Measurements from ENCODE around the gene HK1. TPM values are rescaled to one million over a fixed set of nuclear protein-coding genes. Genes with fewer than 3 reads are reported as not detected.
A peak's percentile ranks its signal among the peaks of the same experiment; 100 is the strongest.

The HK1 gene
- total RNA-seq, 2 donors from 2014 or later, result 73.3 to 83.3 TPM

DNA sequence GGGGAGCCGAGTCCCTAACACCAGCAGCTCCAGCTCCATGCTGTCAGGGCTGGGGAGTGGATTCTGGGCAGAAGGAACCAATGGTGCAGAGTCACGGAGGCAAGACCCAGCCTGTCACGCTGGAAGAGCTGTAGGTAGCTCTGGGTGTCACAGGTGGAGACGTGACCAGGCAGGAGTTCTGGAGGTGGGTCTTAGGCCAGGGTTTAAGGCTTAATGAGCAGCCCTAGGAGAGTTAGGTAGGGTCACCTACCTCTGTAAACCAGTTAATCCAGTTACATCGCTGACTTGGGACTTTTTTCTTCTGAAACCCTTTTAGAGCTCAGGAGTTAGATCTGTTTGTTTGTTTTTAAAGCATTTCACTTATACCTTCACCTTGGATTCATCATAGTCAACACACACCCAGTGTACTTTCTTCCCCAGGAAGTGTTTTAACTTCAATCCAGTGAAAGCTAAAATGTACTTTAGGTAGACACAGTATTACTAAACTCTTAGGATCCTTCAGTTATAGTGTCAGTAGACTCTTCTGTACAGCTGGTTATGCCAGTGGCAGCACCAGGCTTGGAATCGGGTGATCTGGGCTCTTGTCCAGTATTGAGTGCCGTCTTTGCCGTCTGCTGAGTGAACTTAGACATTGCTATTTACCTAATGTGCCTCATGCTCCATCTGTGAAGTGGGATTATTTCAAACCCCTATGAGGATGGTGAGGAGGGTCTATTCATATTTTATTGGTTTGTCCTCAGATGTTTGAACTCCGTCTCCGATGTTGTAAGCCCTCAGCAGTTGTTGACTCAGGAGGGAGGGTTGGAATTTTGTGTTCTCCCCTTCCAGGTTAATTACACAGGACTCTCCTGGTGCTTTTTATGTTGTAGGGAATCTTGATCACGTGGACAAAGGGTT lies 107.4 kb downstream of the HK1 start:
- Histone ChIP-seq H3K9ac (ENCODE audit: low read depth in 2 of 2, low read length in 2 of 2) (no peak overlapping the region), H3K9me3 (no peaks in the 10 kb centered on the region), H3K27me3 (no peaks in the 10 kb centered on the region), H3K36me3 (peaks cover 3% of the 10 kb centered on the region), H3K27ac (peak overlapping the region; percentile 47), H3K4me1 (peaks cover 3% of the 10 kb centered on the region), H3K4me3 (no peak overlapping the region)
- TF ChIP-seq, protein P1, sequence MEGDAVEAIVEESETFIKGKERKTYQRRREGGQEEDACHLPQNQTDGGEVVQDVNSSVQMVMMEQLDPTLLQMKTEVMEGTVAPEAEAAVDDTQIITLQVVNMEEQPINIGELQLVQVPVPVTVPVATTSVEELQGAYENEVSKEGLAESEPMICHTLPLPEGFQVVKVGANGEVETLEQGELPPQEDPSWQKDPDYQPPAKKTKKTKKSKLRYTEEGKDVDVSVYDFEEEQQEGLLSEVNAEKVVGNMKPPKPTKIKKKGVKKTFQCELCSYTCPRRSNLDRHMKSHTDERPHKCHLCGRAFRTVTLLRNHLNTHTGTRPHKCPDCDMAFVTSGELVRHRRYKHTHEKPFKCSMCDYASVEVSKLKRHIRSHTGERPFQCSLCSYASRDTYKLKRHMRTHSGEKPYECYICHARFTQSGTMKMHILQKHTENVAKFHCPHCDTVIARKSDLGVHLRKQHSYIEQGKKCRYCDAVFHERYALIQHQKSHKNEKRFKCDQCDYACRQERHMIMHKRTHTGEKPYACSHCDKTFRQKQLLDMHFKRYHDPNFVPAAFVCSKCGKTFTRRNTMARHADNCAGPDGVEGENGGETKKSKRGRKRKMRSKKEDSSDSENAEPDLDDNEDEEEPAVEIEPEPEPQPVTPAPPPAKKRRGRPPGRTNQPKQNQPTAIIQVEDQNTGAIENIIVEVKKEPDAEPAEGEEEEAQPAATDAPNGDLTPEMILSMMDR (IDR thresholded peaks at IDR 0.05), result no peak
- intact Hi-C loops (cut with DNase I), result loop anchor here (10.0 kb wide), 1 partner anchor 71 kb away; no protein-coding TSS in a partner anchor
- DNase-seq, result no peak

DNA sequence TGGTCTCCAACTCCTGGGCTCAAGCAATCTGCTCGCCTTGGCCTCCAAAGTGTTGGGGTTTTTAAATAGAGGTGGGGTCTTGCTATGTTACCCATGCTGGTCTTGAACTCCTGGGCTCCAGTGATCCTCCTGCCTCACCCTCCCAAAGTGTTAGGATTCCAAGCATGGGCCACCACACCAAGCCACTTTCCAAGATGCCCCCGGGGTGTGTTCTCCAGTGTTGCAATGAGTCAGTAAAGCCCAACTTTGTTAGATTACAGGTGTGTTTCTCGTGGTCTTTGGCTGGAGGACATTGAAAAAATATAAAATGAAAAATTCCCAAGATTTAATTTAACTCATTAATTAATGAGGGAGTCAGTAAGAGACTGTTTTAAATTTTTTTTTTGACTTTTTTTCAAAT lies 109.2 kb downstream of the HK1 start:
- Histone ChIP-seq H3K27me3 (no peaks in the 10 kb centered on the region), H3K9ac (ENCODE audit: low read depth in 2 of 2, low read length in 2 of 2) (no peak overlapping the region), H3K4me1 (peaks cover 3% of the 10 kb centered on the region), H3K9me3 (no peaks in the 10 kb centered on the region), H3K4me3 (no peak overlapping the region), H3K36me3 (peaks cover 3% of the 10 kb centered on the region), H3K27ac (no peak overlapping the region)
- TF ChIP-seq, protein P1 (IDR thresholded peaks at IDR 0.05), result no peak
- DNase-seq, result no peak
- intact Hi-C loops (cut with DNase I), result loop anchor here (10.0 kb wide), 1 partner anchor 73 kb away; no protein-coding TSS in a partner anchor

DNA sequence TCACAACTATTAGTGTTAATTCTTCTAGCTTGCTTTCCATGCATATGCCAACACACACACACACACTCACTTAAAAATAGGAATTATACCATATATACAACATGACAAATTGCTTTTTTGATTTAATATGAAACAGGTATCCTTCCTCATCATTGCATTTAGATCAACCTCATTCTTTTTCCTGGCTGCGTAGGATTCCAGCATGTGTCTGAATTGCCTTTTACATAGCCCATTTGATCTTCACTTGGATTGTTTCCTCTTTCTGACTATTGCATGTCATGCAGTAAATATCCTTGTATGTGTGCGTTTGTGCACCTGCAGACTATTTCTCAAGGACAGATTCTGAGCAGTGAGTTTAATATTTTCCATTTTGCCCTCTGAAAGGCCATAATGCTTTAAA lies 110.2 kb downstream of the HK1 start:
- Histone ChIP-seq H3K9ac (ENCODE audit: low read depth in 2 of 2, low read length in 2 of 2) (no peak overlapping the region), H3K9me3 (no peaks in the 10 kb centered on the region), H3K27me3 (no peaks in the 10 kb centered on the region), H3K4me3 (no peak overlapping the region), H3K36me3 (no peaks in the 10 kb centered on the region), H3K27ac (no peak overlapping the region), H3K4me1 (peaks cover 3% of the 10 kb centered on the region)
- TF ChIP-seq, protein P1 (IDR thresholded peaks at IDR 0.05), result no peak
- no peak for DNase-seq
- intact Hi-C loops (cut with DNase I), result loop anchor here (10.0 kb wide), 1 partner anchor 74 kb away; no protein-coding TSS in a partner anchor

DNA sequence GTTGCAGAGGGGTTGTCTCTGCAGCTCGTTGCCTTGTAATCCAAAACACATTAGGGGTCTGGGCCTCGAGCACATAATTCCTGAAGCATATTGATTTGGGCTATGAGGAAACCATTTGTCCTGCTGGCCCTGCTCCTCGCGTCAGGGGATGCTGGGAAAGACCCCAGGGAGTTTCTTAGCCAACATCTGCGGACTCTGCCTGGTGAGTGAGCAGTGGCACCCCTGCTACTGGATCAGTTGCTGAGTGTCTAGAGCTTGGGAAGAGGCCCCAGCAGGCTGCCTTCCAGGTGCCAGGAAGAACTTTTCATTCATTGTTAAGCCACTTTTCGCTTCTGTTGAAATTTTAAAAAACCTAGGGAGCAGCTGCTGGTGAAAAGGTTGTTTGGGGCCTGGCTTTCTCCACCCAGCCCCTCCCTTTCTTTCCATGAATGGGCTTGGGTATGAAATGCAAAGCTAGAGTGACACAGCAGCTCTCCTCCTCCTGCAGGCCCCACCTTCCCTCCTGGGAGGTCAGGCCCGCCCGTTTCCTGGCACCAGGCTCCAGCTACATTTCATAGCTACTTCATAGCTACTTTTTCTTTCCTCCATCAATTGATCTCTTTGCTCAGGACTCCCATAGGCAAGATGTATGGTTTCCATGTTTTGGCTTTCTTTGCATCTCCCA lies 111.7 kb downstream of the HK1 start:
- no peak overlapping the region for H3K9ac ChIP-seq (ENCODE audit: low read depth in 2 of 2, low read length in 2 of 2)
- H3K4me3 ChIP-seq, result no peak overlapping the region
- H3K36me3 ChIP-seq, result no peaks in the 10 kb centered on the region
- DNase-seq, result no peak
- H3K9me3 ChIP-seq, result no peaks in the 10 kb centered on the region
- H3K27me3 ChIP-seq, result no peaks in the 10 kb centered on the region
- TF ChIP-seq, protein P1 (IDR thresholded peaks at IDR 0.05), result no peak
- H3K4me1 ChIP-seq, result peaks cover 3% of the 10 kb centered on the region
- intact Hi-C loops (cut with DNase I), result loop anchor here (2.0 to 10.0 kb wide), 2 partner anchors 75 to 151 kb away; no protein-coding TSS in a partner anchor
- H3K27ac ChIP-seq, result no peak overlapping the region

DNA sequence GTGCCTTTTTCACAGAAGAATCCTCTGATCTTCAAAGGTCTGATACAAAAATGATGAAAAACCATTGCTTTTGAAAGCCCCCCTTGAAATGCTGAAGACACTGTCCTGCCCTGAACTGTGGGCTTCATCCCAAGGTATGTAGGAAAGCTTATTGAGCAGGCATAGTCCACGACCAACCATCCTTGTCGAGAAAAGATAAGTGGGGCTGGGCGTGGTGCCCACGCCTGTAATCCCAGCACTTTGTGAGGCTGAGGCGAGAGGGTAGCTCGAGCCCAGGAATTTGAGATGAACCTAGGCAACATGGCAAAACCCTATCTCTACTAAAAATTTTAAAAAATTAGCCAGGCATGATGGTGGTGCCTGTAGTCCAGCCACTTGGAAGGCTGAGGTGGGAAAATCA lies 112.9 kb downstream of the HK1 start:
- no peak for DNase-seq
- TF ChIP-seq, protein P1 (IDR thresholded peaks at IDR 0.05), result no peak
- H3K36me3 ChIP-seq, result no peaks in the 10 kb centered on the region
- no peak overlapping the region for H3K4me3 ChIP-seq
- H3K4me1 ChIP-seq, result peaks cover 3% of the 10 kb centered on the region
- no peaks in the 10 kb centered on the region for H3K9me3 ChIP-seq
- no peaks in the 10 kb centered on the region for H3K27me3 ChIP-seq
- intact Hi-C loops (cut with DNase I), result loop anchor here (2.0 kb wide), 1 partner anchor 152 kb away; no protein-coding TSS in a partner anchor
- no peak overlapping the region for H3K27ac ChIP-seq
- H3K9ac ChIP-seq (ENCODE audit: low read depth in 2 of 2, low read length in 2 of 2), result no peak overlapping the region
